SK-N-SH (cell line): ENCODE measurements around the gene MB. TPM values are rescaled to one million over a fixed set of nuclear protein-coding genes. Genes with fewer than 3 reads are reported as not detected.

Experiments
- CTCF ChIA-PET: fragments of 300-600, 350-600 bp; formaldehyde crosslinking; extraction: SDS; loops from one replicate; lab custom pipeline; 2021; lab: Yijun Ruan, JAX
- POLR2A ChIA-PET: fragments of 350-600 bp; sonication (Branson Sonifier 250); formaldehyde crosslinking; extraction: SDS; loops from one replicate; lab custom pipeline; 2020; ENCODE audit warnings: antibody characterized with exemption, inconsistent platforms; lab: Yijun Ruan, JAX
- DNase-seq: peaks from one replicate; pipeline ENCODE4 v3.0.0; 2012
- H2AFZ ChIP-seq: fragments of 200-600 bp; sonication (generic); 2 replicates; pipeline ENCODE4 v1.8.1; 2016; ENCODE audit warnings: antibody characterized with exemption, mild to moderate bottlenecking, low read depth
- H3F3A ChIP-seq: fragments of 200-600 bp; sonication (generic); replicated peaks from 2 replicates; pipeline ENCODE3; 2016; ENCODE audit warnings: antibody characterized with exemption, mild to moderate bottlenecking; ENCODE audit not compliant: insufficient read depth
- H3K27ac ChIP-seq, 2 experiments: fragments of 200-500 bp in 1 of 2; fragments of 200-600 bp in 1 of 2; sonication (Bioruptor generic) in 1 of 2; sonication (generic), shearing (Covaris generic) in 1 of 2; 2 replicates each; pipeline versions ENCODE4 v1.5.1 to v1.6.1; 2014 to 2016; ENCODE audit warnings: low read depth in 2 of 2, inconsistent platforms in 1 of 2, low read length in 1 of 2, mild to moderate bottlenecking in 1 of 2, mixed read lengths in 1 of 2
- H3K27me3 ChIP-seq: fragments of 200-600 bp; sonication (generic), shearing (Covaris generic); 2 replicates; pipeline ENCODE4 v1.6.1; 2016; ENCODE audit warnings: mixed run types; ENCODE audit not compliant: insufficient read depth
- H3K36me3 ChIP-seq, 2 experiments: fragments of 200-500 bp in 1 of 2; fragments of 200-600 bp in 1 of 2; sonication (Bioruptor generic) in 1 of 2; sonication (generic) in 1 of 2; replicated peaks in 1 of 2; 2 replicates each; pipeline versions ENCODE3 to v1.5.1; 2014 to 2016; ENCODE audit warnings: low read length in 1 of 2, mild to moderate bottlenecking in 1 of 2; ENCODE audit not compliant: insufficient read depth in 2 of 2, control insufficient read depth in 1 of 2
- H3K4me1 ChIP-seq, 2 experiments: fragments of 200-500 bp in 1 of 2; fragments of 200-600 bp in 1 of 2; sonication (Bioruptor generic) in 1 of 2; sonication (generic), shearing (Covaris generic) in 1 of 2; 2 replicates each; pipeline versions ENCODE4 v1.5.1 to v1.6.1; 2014 to 2016; ENCODE audit warnings: low read depth in 1 of 2, low read length in 1 of 2, mixed run types in 1 of 2; ENCODE audit not compliant: insufficient read depth in 2 of 2, control insufficient read depth in 1 of 2
- H3K4me2 ChIP-seq: fragments of 200-600 bp; sonication (generic), shearing (Covaris generic); 2 replicates; pipeline ENCODE4 v1.6.1; 2017; ENCODE audit warnings: mixed run types
- H3K4me3 ChIP-seq, 2 experiments: fragments of 200-500 bp in 1 of 2; fragments of 200-600 bp in 1 of 2; sonication (Bioruptor generic) in 1 of 2; sonication (generic), shearing (Covaris generic) in 1 of 2; 2 replicates each; pipeline versions ENCODE4 v1.5.1 to v1.8.1; 2014 to 2016; ENCODE audit warnings: low read depth in 2 of 2, inconsistent platforms in 1 of 2, low read length in 1 of 2, mild to moderate bottlenecking in 1 of 2, mixed read lengths in 1 of 2, moderate library complexity in 1 of 2
- H3K79me2 ChIP-seq: fragments of 200-600 bp; sonication (generic); 2 replicates; pipeline ENCODE4 v1.8.1; 2017; ENCODE audit warnings: mild to moderate bottlenecking; ENCODE audit not compliant: insufficient read depth
- H3K9ac ChIP-seq: fragments of 200-600 bp; sonication (generic); 2 replicates; pipeline ENCODE4 v1.6.1; 2017; ENCODE audit warnings: mixed run types
- H3K9me2 ChIP-seq: fragments of 200-600 bp; sonication (generic); 2 replicates; pipeline ENCODE4 v1.6.1; 2017; ENCODE audit warnings: mixed run types
- H3K9me3 ChIP-seq: fragments of 200-600 bp; sonication (generic); 2 replicates; pipeline ENCODE4 v1.6.1; 2017; ENCODE audit warnings: mixed run types, mild to moderate bottlenecking, moderate library complexity
- H4K20me1 ChIP-seq: fragments of 200-600 bp; sonication (generic); 2 replicates; pipeline ENCODE4 v1.6.1; 2017; ENCODE audit warnings: mild to moderate bottlenecking, mixed run types; ENCODE audit not compliant: insufficient read depth
- EZH2phosphoT487 ChIP-seq: fragments of 200-600 bp; sonication (generic); IDR thresholded peaks from 2 replicates; pipeline ENCODE4 v1.6.1; 2017; ENCODE audit warnings: low read depth, mixed run types, mild to moderate bottlenecking, antibody characterized with exemption, moderate library complexity, borderline replicate concordance
- FOXM1 ChIP-seq: IDR thresholded peaks from 2 replicates; pipeline ENCODE4 v1.4.0; 2012; ENCODE audit warnings: low read depth, mild to moderate bottlenecking
- GABPA ChIP-seq: IDR thresholded peaks from 2 replicates; pipeline ENCODE4 v1.4.0; 2012; ENCODE audit warnings: low read depth, mild to moderate bottlenecking
- GATA2 ChIP-seq: sonication (generic); formaldehyde crosslinking; IDR thresholded peaks from 2 replicates; pipeline ENCODE4 v1.5.0; 2020; ENCODE audit warnings: mild to moderate bottlenecking, missing genetic modification reagents
- NFIC ChIP-seq: IDR thresholded peaks from 2 replicates; pipeline ENCODE4 v1.4.0; 2012; ENCODE audit warnings: borderline replicate concordance
- POLR2AphosphoS5 ChIP-seq: IDR thresholded peaks from 2 replicates; pipeline ENCODE4 v1.6.1; 2012; ENCODE audit warnings: low read depth, low read length
- RAD21 ChIP-seq: IDR thresholded peaks from 2 replicates; pipeline ENCODE4 v1.6.1; 2012; ENCODE audit warnings: mild to moderate bottlenecking, low read length
- SIN3A ChIP-seq: IDR thresholded peaks from 2 replicates; pipeline ENCODE4 v1.6.1; 2012; ENCODE audit warnings: low read depth, mild to moderate bottlenecking, low read length, moderate library complexity, borderline replicate concordance
- TCF12 ChIP-seq: IDR thresholded peaks from 2 replicates; pipeline ENCODE4 v1.4.0; 2012
- USF1 ChIP-seq: IDR thresholded peaks from 2 replicates; pipeline ENCODE4 v1.4.0; 2012; ENCODE audit warnings: low read depth, borderline replicate concordance
- ZBTB33 ChIP-seq: IDR thresholded peaks from 2 replicates; pipeline ENCODE4 v1.4.0; 2012; ENCODE audit warnings: low read depth, borderline replicate concordance
- WGBS: methylation state at CpG from one replicate; pipeline ENCODE4 v1.1.6; 2017; ENCODE audit warnings: low lambda C conversion rate; 5-methylcytosine and 5-hydroxymethylcytosine counted together
- polyA plus RNA-seq, 3 experiments: library from polyadenylated mRNA; depleted of rRNA; stranded (reverse); fragments of >200 nt; gene quantifications; 2 replicates each; pipeline ENCODE4 v1.2.3, GENCODE V29; 2012
- TF ChIP-seq, protein P1 (sequence below): IDR thresholded peaks from 2 replicates; pipeline ENCODE4 v1.4.0; 2012; ENCODE audit warnings: low read depth
- TF ChIP-seq, protein P2 (sequence below): fragments of 200-600 bp; sonication (generic); IDR thresholded peaks from 2 replicates; pipeline ENCODE4 v1.6.1; 2017; ENCODE audit warnings: antibody characterized with exemption, mild to moderate bottlenecking, moderate library complexity

MB gene
- polyA plus RNA-seq, 1 of the 3 experiments (the other 2 are of a cell fraction): 0.95 TPM

GRCh38 chr22:35563211-35563610 lies 53.9 kb downstream of the MB start:
- POLR2A ChIA-PET: no interaction called here

More at GRCh38 chr22:35563211-35563610, 53.9 kb downstream of the MB start:
- Histone ChIP-seq H3K4me3 (no peak overlapping the region), H3K36me3 (no peaks in the 10 kb centered on the region), H3K9me2 (no peaks in the 10 kb centered on the region), H3K79me2 (no peaks in the 10 kb centered on the region), H3K9ac (no peak overlapping the region), H4K20me1 (no peaks in the 10 kb centered on the region), H3K9me3 (no peaks in the 10 kb centered on the region), H3K27ac (no peak overlapping the region), H3F3A (peaks cover 4% of the 10 kb centered on the region), H3K4me1 (peaks cover 7 to 37% of the 10 kb centered on the region in 2 experiments; a peak in 3 of 4 replicates), H3K4me2 (no peak overlapping the region), H3K27me3 (no peaks in the 10 kb centered on the region), H2AFZ (no peak overlapping the region)
- DNase-seq: no peak
- TF ChIP-seq GATA2 (CRISPR knock-in tag) (no peak), SIN3A (no peak), EZH2phosphoT487 (no peak), FOXM1 (no peak), GABPA (no peak), TCF12 (no peak), RAD21 (no peak), NFIC (no peak), POLR2AphosphoS5 (no peak), ZBTB33 (no peak), USF1 (no peak)
- TF ChIP-seq, protein P1, sequence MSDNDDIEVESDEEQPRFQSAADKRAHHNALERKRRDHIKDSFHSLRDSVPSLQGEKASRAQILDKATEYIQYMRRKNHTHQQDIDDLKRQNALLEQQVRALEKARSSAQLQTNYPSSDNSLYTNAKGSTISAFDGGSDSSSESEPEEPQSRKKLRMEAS: no peak
- TF ChIP-seq, protein P2, sequence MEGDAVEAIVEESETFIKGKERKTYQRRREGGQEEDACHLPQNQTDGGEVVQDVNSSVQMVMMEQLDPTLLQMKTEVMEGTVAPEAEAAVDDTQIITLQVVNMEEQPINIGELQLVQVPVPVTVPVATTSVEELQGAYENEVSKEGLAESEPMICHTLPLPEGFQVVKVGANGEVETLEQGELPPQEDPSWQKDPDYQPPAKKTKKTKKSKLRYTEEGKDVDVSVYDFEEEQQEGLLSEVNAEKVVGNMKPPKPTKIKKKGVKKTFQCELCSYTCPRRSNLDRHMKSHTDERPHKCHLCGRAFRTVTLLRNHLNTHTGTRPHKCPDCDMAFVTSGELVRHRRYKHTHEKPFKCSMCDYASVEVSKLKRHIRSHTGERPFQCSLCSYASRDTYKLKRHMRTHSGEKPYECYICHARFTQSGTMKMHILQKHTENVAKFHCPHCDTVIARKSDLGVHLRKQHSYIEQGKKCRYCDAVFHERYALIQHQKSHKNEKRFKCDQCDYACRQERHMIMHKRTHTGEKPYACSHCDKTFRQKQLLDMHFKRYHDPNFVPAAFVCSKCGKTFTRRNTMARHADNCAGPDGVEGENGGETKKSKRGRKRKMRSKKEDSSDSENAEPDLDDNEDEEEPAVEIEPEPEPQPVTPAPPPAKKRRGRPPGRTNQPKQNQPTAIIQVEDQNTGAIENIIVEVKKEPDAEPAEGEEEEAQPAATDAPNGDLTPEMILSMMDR: no peak
- 96% methylated on average over 7 of the region's 7 CpGs for WGBS
- CTCF ChIA-PET: interaction anchor here (2.1 to 2.4 kb wide), 2 partner anchors 20 to 132 kb away, joined by 8 to 11 read pairs; no protein-coding TSS in a partner anchor
